Endothelial cell of umbilical vein (primary cell): ENCODE results near the gene SIRT4. TPM values are rescaled to one million over a fixed set of nuclear protein-coding genes. Genes with fewer than 3 reads are reported as not detected.

Source experiments
- BruUV-seq: library from RNA; stranded (reverse); fragments of 400-500 nt; replicated peaks from 2 replicates; lab custom pipeline; 2021; lab: Mats Ljungman, UMichigan
- CTCF ChIA-PET: fragments of 300-600, 350-600 bp; sonication (Branson Sonifier 250); formaldehyde crosslinking; loops from one replicate; lab custom pipeline; 2021; ENCODE audit warnings: antibody characterized with exemption, inconsistent platforms; lab: Charles Lee
- POLR2A ChIA-PET: fragments of 300-600, 350-600 bp; sonication (Branson Sonifier 250); formaldehyde crosslinking; loops from one replicate; lab custom pipeline; 2021; ENCODE audit warnings: antibody characterized with exemption, inconsistent platforms; lab: Charles Lee
- DNase-seq: peaks from one replicate; pipeline ENCODE4 v3.0.0-alpha.2; 2011; ENCODE audit warnings: low read depth, low spot score
- FAIRE-seq: peaks from 2 replicates; lab custom pipeline; 2011; peaks lifted over from hg19 to GRCh38; lab: Jason Lieb, UNC
- H2AFZ ChIP-seq: 2 replicates; pipeline ENCODE4 v1.6.0; 2012; ENCODE audit warnings: low read depth, low read length, control low read depth, inconsistent platforms
- H3K27ac ChIP-seq: 2 replicates; pipeline ENCODE4 v1.5.1; 2011; ENCODE audit warnings: low read depth, mild to moderate bottlenecking, control low read depth, low read length, moderate library complexity; ENCODE audit not compliant: insufficient read depth
- H3K27me3 ChIP-seq, 2 experiments: 2 replicates each; pipeline versions ENCODE4 v1.6.0 to v1.6.1; 2011; ENCODE audit warnings: low read length in 2 of 2, mixed read lengths in 1 of 2; ENCODE audit not compliant: control insufficient read depth in 2 of 2, insufficient read depth in 2 of 2
- H3K36me3 ChIP-seq, 2 experiments: 2 replicates in 1 of 2; 3 replicates in 1 of 2; pipeline ENCODE4 v1.5.1; 2011; ENCODE audit warnings: low read length in 2 of 2, mild to moderate bottlenecking in 1 of 2, moderate library complexity in 1 of 2; ENCODE audit not compliant: control insufficient read depth in 2 of 2, insufficient read depth in 2 of 2; ENCODE audit errors: extremely low read depth in 1 of 2
- H3K4me1 ChIP-seq: 3 replicates; pipeline ENCODE4 v1.5.1; 2011; ENCODE audit warnings: mild to moderate bottlenecking, low read length; ENCODE audit not compliant: control insufficient read depth, insufficient read depth; ENCODE audit errors: extremely low read depth
- H3K4me2 ChIP-seq: 2 replicates; pipeline ENCODE4 v1.6.1; 2011; ENCODE audit warnings: low read length, control low read depth, mixed read lengths; ENCODE audit not compliant: insufficient read depth
- H3K4me3 ChIP-seq, 3 experiments: fragments of 200-600 bp in 1 of 3; sonication (generic), shearing (Covaris generic) in 1 of 3; replicated peaks in 1 of 3; 2 replicates each; pipeline ENCODE4 v1.5.1; 2011 to 2016; ENCODE audit warnings: control low read depth in 3 of 3, low read length in 3 of 3, mild to moderate bottlenecking in 2 of 3, inconsistent platforms in 1 of 3, low read depth in 1 of 3, moderate library complexity in 1 of 3; ENCODE audit not compliant: insufficient read depth in 1 of 3
- H3K79me2 ChIP-seq: 2 replicates; pipeline ENCODE4 v1.6.0; 2012; ENCODE audit warnings: low read length, inconsistent platforms; ENCODE audit not compliant: control insufficient read depth, insufficient read depth
- H3K9ac ChIP-seq: replicated peaks from 2 replicates; pipeline ENCODE3; 2011; ENCODE audit warnings: low read length, control low read depth; ENCODE audit not compliant: insufficient read depth; ENCODE audit errors: extremely low read depth
- H3K9me1 ChIP-seq: replicated peaks from 3 replicates; pipeline ENCODE4 v1.6.0; 2011; ENCODE audit warnings: mild to moderate bottlenecking, low read length; ENCODE audit not compliant: control insufficient read depth, insufficient read depth; ENCODE audit errors: extremely low read depth
- H3K9me3 ChIP-seq: replicated peaks from 2 replicates; pipeline ENCODE4 v1.5.1; 2012; ENCODE audit warnings: low read length, inconsistent platforms; ENCODE audit not compliant: control insufficient read depth, insufficient read depth
- H4K20me1 ChIP-seq: replicated peaks from 2 replicates; pipeline ENCODE3; 2011; ENCODE audit warnings: mild to moderate bottlenecking, low read length; ENCODE audit not compliant: control insufficient read depth, insufficient read depth; ENCODE audit errors: extremely low read depth
- EZH2 ChIP-seq: IDR thresholded peaks from 2 replicates; pipeline ENCODE4 v1.6.1; 2012; ENCODE audit warnings: borderline replicate concordance, low read depth, mild to moderate bottlenecking, moderate library complexity, low read length, inconsistent platforms; ENCODE audit not compliant: severe bottlenecking
- FOS ChIP-seq: IDR thresholded peaks from 2 replicates; pipeline ENCODE4 v1.6.1; 2011; ENCODE audit warnings: mild to moderate bottlenecking, low read length, moderate library complexity, borderline replicate concordance; ENCODE audit not compliant: insufficient read depth
- GATA2 ChIP-seq: IDR thresholded peaks from 2 replicates; pipeline ENCODE4 v1.7.0; 2011; ENCODE audit warnings: low read depth, mild to moderate bottlenecking, moderate library complexity, mixed read lengths, low read length; ENCODE audit not compliant: insufficient read length, insufficient read depth
- JUN ChIP-seq: IDR thresholded peaks from 2 replicates; pipeline ENCODE4 v1.6.1; 2011; ENCODE audit warnings: borderline replicate concordance, low read depth; ENCODE audit not compliant: insufficient read length, insufficient read depth
- MAX ChIP-seq: IDR thresholded peaks from 2 replicates; pipeline ENCODE4 v1.6.1; 2011; ENCODE audit not compliant: insufficient read depth, insufficient read length
- MYC ChIP-seq: IDR thresholded peaks from one replicate; pipeline ENCODE4 v1.6.1; 2011; ENCODE audit warnings: mild to moderate bottlenecking, low read depth, low read length
- POLR2A ChIP-seq: IDR thresholded peaks from 2 replicates; pipeline ENCODE4 v1.6.1; 2012; ENCODE audit warnings: low read depth, mild to moderate bottlenecking, control low read depth, low read length
- POLR2AphosphoS5 ChIP-seq: IDR thresholded peaks from 2 replicates; pipeline ENCODE4 v1.6.1; 2012; ENCODE audit warnings: low read depth, mild to moderate bottlenecking, control low read depth, low read length, moderate library complexity; ENCODE audit not compliant: insufficient read depth
- dilution Hi-C: fragments of 300-500 bp; cut with MboI; formaldehyde crosslinking; loops from one replicate; pipeline ENCODE4 v1.15.0; 2019; ENCODE audit warnings: low sequenced_read_pairs; ENCODE audit not compliant: extremely low pct_ligation_motif_present
- intact Hi-C: fragments of 100-400 bp; cut with micrococcal nuclease; formaldehyde crosslinking; loops from one replicate; pipeline ENCODE4 v1.10.0; 2022
- polyA plus RNA-seq, 4 experiments: library from polyadenylated mRNA; depleted of rRNA in 3 of 4; stranded (reverse) in 3 of 4; unstranded in 1 of 4; fragments of >200 nt; gene quantifications; 2 replicates each; pipeline versions ENCODE4 v1.2.1 to v1.2.3, GENCODE V29; 2011 to 2012; ENCODE audit warnings: missing spikeins in 1 of 4
- total RNA-seq: library from RNA; stranded (reverse); gene quantifications from 2 replicates; pipeline ENCODE4 v1.2.3, GENCODE V29; 2021

The SIRT4 gene
- total and polyA plus RNA-seq, 2 donors (not counting 3 experiments of a cell fraction or from before 2014, with no cell fraction given), result 0.79 to 1.2 TPM

- H3K9ac ChIP-seq, result peak overlapping the region; percentile 80
- peaks cover 71% of the 10 kb centered on the region for H3K4me1 ChIP-seq
- H3K36me3 ChIP-seq, result peaks cover 0 to 4% of the 10 kb centered on the region in 2 experiments
- no peak overlapping the region for H3K4me3 ChIP-seq
- H3K4me2 ChIP-seq, result peak overlapping the region; percentile 69
- intact Hi-C loops (loop anchor here (1.0 to 2.0 kb wide), 5 partner anchors 8 to 56 kb away; partner anchors contain the start of genes PXN and RPLP0), dilution Hi-C loops (no loop called here)
- CTCF ChIA-PET, result interaction anchor here (0.7 to 33.5 kb wide), 10 partner anchors 0 to 139 kb away, joined by 3 to 1402 read pairs (median 4); partner anchors contain the start of genes PXN, RNU4-1, RNU4-2 and RPLP0
- H4K20me1 ChIP-seq, result no peaks in the 10 kb centered on the region
- no peak overlapping the region for H2AFZ ChIP-seq
- H3K9me3 ChIP-seq, result no peaks in the 10 kb centered on the region
- H3K27ac ChIP-seq, result peak overlapping the region; percentile 96
- no peaks in the 10 kb centered on the region for H3K27me3 ChIP-seq
- POLR2A ChIA-PET, result interaction anchor here (0.6 to 4.0 kb wide), 12 partner anchors 8 to 56 kb away, joined by 3 to 59 read pairs (median 12); partner anchors contain the start of genes PXN, RNU4-1, RNU4-2 and RPLP0
- peak; percentile 98 for FAIRE-seq
- H3K9me1 ChIP-seq, result no peaks in the 10 kb centered on the region
- TF ChIP-seq MYC, result no peak
- TF ChIP-seq JUN, result peak; percentile 72
- TF ChIP-seq POLR2AphosphoS5, result peak; percentile 75
- TF ChIP-seq MAX, result peak; percentile 18
- peak; percentile 42 for TF ChIP-seq GATA2
- TF ChIP-seq POLR2A, result peak; percentile 24
- TF ChIP-seq FOS, result peak; percentile 50
- TF ChIP-seq EZH2, result no peak
- H3K79me2 ChIP-seq, result peaks cover 88% of the 10 kb centered on the region
- peak; percentile 98 for DNase-seq
- TSS peak; percentile 80 for BruUV-seq
Observed at GRCh38 chr12:120257041-120257821, 44.9 kb upstream of the SIRT4 start.
